ENCODE data around the gene ADAM29. TPM values are rescaled to one million over a fixed set of nuclear protein-coding genes. Genes with fewer than 3 reads are reported as not detected.

ADAM29 gene
- total RNA-seq, 1 experiment from 2014 or later = not detected

- Histone ChIP-seq H3K79me2 (ENCODE audit: insufficient read depth, low read length) (no peaks in the 10 kb centered on the region), H4K20me1 (ENCODE audit: insufficient read depth) (no peaks in the 10 kb centered on the region), H3K9ac (ENCODE audit: low read length) (no peak overlapping the region), H3K9me3 (ENCODE audit: control insufficient read depth in 1 of 2, insufficient read depth in 1 of 2, low read depth in 1 of 2, low read length in 2 of 2) (no peaks in the 10 kb centered on the region), H3K4me3 (replicated peaks in 1 of 2; ENCODE audit: low read depth in 1 of 2, low read length in 2 of 2) (no peak overlapping the region), H3K4me1 (ENCODE audit: control insufficient read depth in 1 of 2, insufficient read depth in 2 of 2, low read length in 2 of 2) (no peaks in the 10 kb centered on the region), H2AFZ (ENCODE audit: low read depth, low read length, poor library complexity, severe bottlenecking) (no peak overlapping the region), H3K36me3 (ENCODE audit: control insufficient read depth in 1 of 2, insufficient read depth in 2 of 2, low read length in 2 of 2) (no peaks in the 10 kb centered on the region), H3K27me3 (ENCODE audit: insufficient read depth, low read length) (no peaks in the 10 kb centered on the region), H3K27ac (ENCODE audit: low read depth, low read length) (no peak overlapping the region), H3K4me2 (ENCODE audit: low read length) (no peak overlapping the region), H3K9me2 (ENCODE audit: insufficient read depth) (no peaks in the 10 kb centered on the region)
- BruUV-seq (replicated peaks) = no TSS peak
- ChIA-PET RAD21 (ENCODE audit: low non-redundant PET in 1 of 2, low total read pairs in 2 of 2, uncharacterized antibody in 2 of 2, unreplicated experiment in 2 of 2) (no interaction called here), CTCF (no interaction called here), POLR2A (no interaction called here)
- no peak for TF ChIP-seq EGR1 (IDR thresholded peaks at IDR 0.05; ENCODE audit: low read depth)
- no peak for TF ChIP-seq ELF1 (IDR thresholded peaks at IDR 0.05; ENCODE audit: borderline replicate concordance, low read depth)
- no peak for TF ChIP-seq SRF (IDR thresholded peaks at IDR 0.05; ENCODE audit: low read depth)
- no peak for TF ChIP-seq POLR2AphosphoS5 (IDR thresholded peaks at IDR 0.05; ENCODE audit: low read depth, low read length)
- no peak for TF ChIP-seq CEBPB (IDR thresholded peaks at IDR 0.05; ENCODE audit: low read depth)
- no peak for DNase-seq (ENCODE audit: low read depth, low spot score)
- intact Hi-C loops (cut with micrococcal nuclease) = no loop called here
- ATAC-seq = no peak
These were observed 77.9 kb downstream of the ADAM29 start for GRCh38 chr4:174996079-174996478.

GRCh38 chr4:174999407-174999806 is 81.2 kb downstream of the ADAM29 start:
- Histone ChIP-seq H3K9me2 (ENCODE audit: insufficient read depth) (no peaks in the 10 kb centered on the region), H3K4me1 (ENCODE audit: control insufficient read depth in 1 of 2, insufficient read depth in 2 of 2, low read length in 2 of 2) (no peaks in the 10 kb centered on the region), H3K4me3 (replicated peaks in 1 of 2; ENCODE audit: low read depth in 1 of 2, low read length in 2 of 2) (no peak overlapping the region), H3K27ac (ENCODE audit: low read depth, low read length) (no peak overlapping the region), H3K9ac (ENCODE audit: low read length) (no peak overlapping the region), H2AFZ (ENCODE audit: low read depth, low read length, poor library complexity, severe bottlenecking) (no peak overlapping the region), H3K4me2 (ENCODE audit: low read length) (no peak overlapping the region), H3K36me3 (ENCODE audit: control insufficient read depth in 1 of 2, insufficient read depth in 2 of 2, low read length in 2 of 2) (no peaks in the 10 kb centered on the region), H3K79me2 (ENCODE audit: insufficient read depth, low read length) (no peaks in the 10 kb centered on the region), H4K20me1 (ENCODE audit: insufficient read depth) (no peaks in the 10 kb centered on the region), H3K9me3 (ENCODE audit: control insufficient read depth in 1 of 2, insufficient read depth in 1 of 2, low read depth in 1 of 2, low read length in 2 of 2) (no peaks in the 10 kb centered on the region), H3K27me3 (ENCODE audit: insufficient read depth, low read length) (no peaks in the 10 kb centered on the region)
- BruUV-seq (replicated peaks) = no TSS peak
- ChIA-PET RAD21 (ENCODE audit: low non-redundant PET in 1 of 2, low total read pairs in 2 of 2, uncharacterized antibody in 2 of 2, unreplicated experiment in 2 of 2) (no interaction called here), POLR2A (no interaction called here), CTCF (no interaction called here)
- DNase-seq (ENCODE audit: low read depth, low spot score) = no peak
- intact Hi-C loops (cut with micrococcal nuclease) = no loop called here
- no peak for ATAC-seq
- TF ChIP-seq SP1 (IDR thresholded peaks at IDR 0.05; ENCODE audit: low read depth) (no peak), POLR2A (IDR thresholded peaks at IDR 0.05; ENCODE audit: borderline replicate concordance, extremely low read depth, insufficient read depth, insufficient read length) (no peak), ATF3 (IDR thresholded peaks at IDR 0.05) (no peak), REST (IDR thresholded peaks at IDR 0.05; ENCODE audit: low read depth) (no peak), EZH2phosphoT487 (IDR thresholded peaks at IDR 0.05; ENCODE audit: borderline replicate concordance) (no peak), ZFX (IDR thresholded peaks at IDR 0.05) (no peak), JUND (IDR thresholded peaks at IDR 0.05) (no peak), EGR1 (IDR thresholded peaks at IDR 0.05; ENCODE audit: low read depth) (no peak), RAD21 (IDR thresholded peaks at IDR 0.05; ENCODE audit: low read depth) (no peak), ZNF274 (IDR thresholded peaks at IDR 0.05; ENCODE audit: low read depth, low read length) (no peak), FOSL1 (IDR thresholded peaks at IDR 0.05; ENCODE audit: low read depth) (no peak), EZH2 (IDR thresholded peaks at IDR 0.05) (no peak)
